HepG2 (cell line): Measurements from ENCODE around the gene IKZF3. TPM values are rescaled to one million over a fixed set of nuclear protein-coding genes. Genes with fewer than 3 reads are reported as not detected.

Experiments used
- AGO2 ChIP-seq: fragments of 200-400 bp; formaldehyde crosslinking; optimal IDR thresholded peaks from 2 replicates; pipeline ENCODE3; 2017; ENCODE audit warnings: mild to moderate bottlenecking, low read depth, low read length, moderate library complexity
- ATF2 ChIP-seq: sonication (generic); formaldehyde crosslinking; IDR thresholded peaks from 2 replicates; pipeline ENCODE4 v1.4.0; 2020; ENCODE audit warnings: missing genetic modification reagents
- ATRX ChIP-seq: sonication (generic); formaldehyde crosslinking; IDR thresholded peaks from 2 replicates; pipeline ENCODE4 v1.4.0; 2020; ENCODE audit warnings: missing genetic modification reagents, borderline replicate concordance
- CHD2 ChIP-seq: IDR thresholded peaks from 2 replicates; pipeline ENCODE4 v1.6.1; 2011; ENCODE audit warnings: low read depth, low read length, improper control_type of control experiment
- ELF3 ChIP-seq: IDR thresholded peaks from 2 replicates; pipeline ENCODE4 v1.6.1; 2016; ENCODE audit warnings: missing genetic modification reagents, missing compliant biosample characterization
- GRHL1 ChIP-seq: sonication (generic); formaldehyde crosslinking; conservative IDR thresholded peaks from 2 replicates; pipeline ENCODE4 v1.8.0; 2022; ENCODE audit warnings: missing genetic modification reagents
- HNRNPUL1 ChIP-seq: fragments of 200-400 bp; formaldehyde crosslinking; IDR thresholded peaks from 2 replicates; pipeline ENCODE4 v1.6.1; 2017; ENCODE audit warnings: low read depth, mild to moderate bottlenecking, low read length, moderate library complexity
- KDM3A ChIP-seq: IDR thresholded peaks from 2 replicates; pipeline ENCODE4 v1.6.1; 2018; ENCODE audit warnings: low read depth, missing compliant biosample characterization
- MBD4 ChIP-seq: IDR thresholded peaks from 2 replicates; pipeline ENCODE4 v1.6.1; 2012; ENCODE audit warnings: low read length, inconsistent platforms, borderline replicate concordance
- NFATC3 ChIP-seq: sonication (generic); formaldehyde crosslinking; IDR thresholded peaks from 2 replicates; pipeline ENCODE4 v1.5.1; 2020; ENCODE audit warnings: mild to moderate bottlenecking, missing genetic modification reagents
- NFIC ChIP-seq: IDR thresholded peaks from 2 replicates; pipeline ENCODE4 v1.6.1; 2012; ENCODE audit warnings: mild to moderate bottlenecking, low read length, inconsistent platforms
- NPAS2 ChIP-seq: sonication (generic); formaldehyde crosslinking; IDR thresholded peaks from 2 replicates; pipeline ENCODE4 v1.8.0; 2022; ENCODE audit warnings: mild to moderate bottlenecking, missing genetic modification reagents, borderline replicate concordance
- PREB ChIP-seq: sonication (generic); formaldehyde crosslinking; IDR thresholded peaks from 2 replicates; pipeline ENCODE4 v1.4.0; 2020; ENCODE audit warnings: missing genetic modification reagents
- RARA ChIP-seq: IDR thresholded peaks from 2 replicates; pipeline ENCODE4 v1.6.1; 2016; ENCODE audit warnings: missing genetic modification reagents, missing compliant biosample characterization
- SOX6 ChIP-seq, 2 experiments: fragments of 450-650 bp in 1 of 2; sonication (generic) in 1 of 2; formaldehyde crosslinking in 1 of 2; IDR thresholded peaks; 2 replicates each; pipeline versions ENCODE4 v1.4.0 to v1.6.1; 2017 to 2020; ENCODE audit warnings: antibody characterized with exemption in 1 of 2, mild to moderate bottlenecking in 1 of 2, missing genetic modification reagents in 1 of 2
- SP4 ChIP-seq: sonication (generic); formaldehyde crosslinking; IDR thresholded peaks from 2 replicates; pipeline ENCODE4 v1.8.1; 2023; ENCODE audit warnings: mild to moderate bottlenecking, missing genetic modification reagents
- TAF1 ChIP-seq: sonication (generic); formaldehyde crosslinking; IDR thresholded peaks from 2 replicates; pipeline ENCODE4 v1.4.0; 2020; ENCODE audit warnings: missing genetic modification reagents
- ZNF235 ChIP-seq: sonication (generic); formaldehyde crosslinking; IDR thresholded peaks from 2 replicates; pipeline ENCODE4 v1.8.1; 2023; ENCODE audit warnings: mild to moderate bottlenecking, missing genetic modification reagents, borderline replicate concordance
- ZNF614 ChIP-seq: IDR thresholded peaks from 2 replicates; pipeline ENCODE4 v1.6.1; 2018; ENCODE audit warnings: missing biosample characterization, missing genetic modification reagents, inconsistent platforms, borderline replicate concordance
- ZNF7 ChIP-seq: IDR thresholded peaks from 2 replicates; pipeline ENCODE4 v1.6.1; 2016; ENCODE audit warnings: missing biosample characterization, missing genetic modification reagents
- ZNF784 ChIP-seq: sonication (generic); formaldehyde crosslinking; IDR thresholded peaks from 2 replicates; pipeline ENCODE4 v1.5.1; 2020; ENCODE audit warnings: missing genetic modification reagents, mild to moderate bottlenecking, borderline replicate concordance
- ZSCAN25 ChIP-seq: sonication (generic); formaldehyde crosslinking; IDR thresholded peaks from 2 replicates; pipeline ENCODE4 v1.8.0; 2022; ENCODE audit warnings: mild to moderate bottlenecking, missing genetic modification reagents
- polyA plus RNA-seq, 8 experiments: library from polyadenylated mRNA; depleted of rRNA in 3 of 8; stranded (reverse) in 7 of 8; unstranded in 1 of 8; fragments of >200 nt; fragmentation: Illumina TruSeq in 4 of 8; extraction: Trizol in 4 of 8; gene quantifications; 2 replicates each; pipeline versions ENCODE4 v1.2.1 to v1.2.3, GENCODE V29; 2011 to 2016; ENCODE audit warnings: low read depth in 4 of 8, missing spikeins in 1 of 8, mixed read lengths in 1 of 8; ENCODE audit not compliant: insufficient read depth in 1 of 8
- total RNA-seq, 5 experiments: library from RNA; depleted of rRNA; stranded (reverse); fragments of >200 nt; fragmentation: Illumina TruSeq; extraction: Trizol; gene quantifications; 2 replicates each; pipeline ENCODE4 v1.2.3, GENCODE V29; 2016; ENCODE audit warnings: low read depth in 1 of 5
- TF ChIP-seq, protein P1 (sequence below): sonication (generic); formaldehyde crosslinking; IDR thresholded peaks from 2 replicates; pipeline ENCODE4 v1.4.0; 2020; ENCODE audit warnings: missing genetic modification reagents

IKZF3 gene
- total and polyA plus RNA-seq, 2 of the 13 experiments (the other 11 are each of a cell fraction or from before 2014, with no cell fraction given), result not detected

DNA sequence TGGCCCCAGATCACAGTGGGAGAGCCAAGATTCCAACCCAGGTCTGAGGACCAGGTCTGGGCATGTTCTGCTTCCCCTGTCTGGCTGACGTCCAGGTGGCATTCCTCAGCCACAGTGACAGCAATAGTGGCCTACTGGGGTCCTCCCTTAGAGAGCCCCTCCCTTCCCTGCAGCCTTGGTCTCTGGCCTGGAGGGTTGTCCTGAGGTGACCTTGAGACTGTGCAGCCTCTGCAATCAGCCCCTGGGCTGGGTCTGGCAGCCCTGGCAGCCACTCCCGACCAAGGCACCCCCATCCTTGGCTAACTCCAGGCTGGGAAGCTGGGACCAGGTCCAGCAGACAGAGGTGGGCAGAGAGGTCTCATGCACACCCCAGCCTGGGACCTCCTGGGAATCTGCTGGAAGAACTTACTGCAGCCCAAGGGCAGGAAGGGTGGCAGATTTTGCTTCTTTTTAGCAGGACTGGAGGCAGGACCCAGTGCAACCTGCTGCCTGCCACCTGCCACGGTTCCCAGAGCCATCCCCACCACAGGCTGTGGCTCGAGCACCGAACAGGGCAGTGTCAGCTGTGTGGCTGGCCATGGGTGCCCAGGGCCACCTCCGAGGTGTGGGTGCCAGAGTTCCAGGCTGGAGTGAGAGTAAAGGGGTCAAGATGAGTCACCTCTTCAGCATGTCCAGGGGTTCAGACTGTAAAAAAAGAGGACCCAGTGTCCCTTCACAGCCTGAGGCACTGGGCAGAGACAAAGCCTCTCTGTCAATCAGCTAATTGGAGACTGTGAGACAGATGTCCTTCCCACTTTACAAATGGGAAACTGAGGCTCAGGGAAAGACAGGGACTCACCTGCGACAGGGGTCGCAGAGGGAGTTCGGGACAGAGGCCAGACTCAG is 113.7 kb downstream of the IKZF3 start (continued):
- no peak for TF ChIP-seq GRHL1 (CRISPR knock-in tag)
- no peak for TF ChIP-seq SOX6 (IDR thresholded peaks at IDR 0.05)
- peak; percentile 64 for TF ChIP-seq SOX6 (CRISPR knock-in tag; IDR thresholded peaks at IDR 0.05)
- peak; percentile 94; the same call in 1 of the 2 replicates for TF ChIP-seq ZNF784 (CRISPR knock-in tag)
- TF ChIP-seq HNRNPUL1, result no peak
- TF ChIP-seq KDM3A, result peak; percentile 43; the same call in 1 of the 2 replicates
- peak; percentile 41; the same call in 1 of the 2 replicates for TF ChIP-seq SP4
- no peak for TF ChIP-seq CHD2
- TF ChIP-seq MBD4, result no peak
- peak; percentile 65 for TF ChIP-seq RARA (CRISPR knock-in tag)
- TF ChIP-seq AGO2, result peak; percentile 60
- TF ChIP-seq NPAS2 (CRISPR knock-in tag), result no peak
- TF ChIP-seq ZNF235 (CRISPR knock-in tag), result no peak
- TF ChIP-seq ELF3 (CRISPR knock-in tag), result no peak
- no peak for TF ChIP-seq ATRX (CRISPR knock-in tag)
- peak; percentile 17; the same call in 1 of the 2 replicates for TF ChIP-seq ATF2 (CRISPR knock-in tag)
- TF ChIP-seq, protein P1, sequence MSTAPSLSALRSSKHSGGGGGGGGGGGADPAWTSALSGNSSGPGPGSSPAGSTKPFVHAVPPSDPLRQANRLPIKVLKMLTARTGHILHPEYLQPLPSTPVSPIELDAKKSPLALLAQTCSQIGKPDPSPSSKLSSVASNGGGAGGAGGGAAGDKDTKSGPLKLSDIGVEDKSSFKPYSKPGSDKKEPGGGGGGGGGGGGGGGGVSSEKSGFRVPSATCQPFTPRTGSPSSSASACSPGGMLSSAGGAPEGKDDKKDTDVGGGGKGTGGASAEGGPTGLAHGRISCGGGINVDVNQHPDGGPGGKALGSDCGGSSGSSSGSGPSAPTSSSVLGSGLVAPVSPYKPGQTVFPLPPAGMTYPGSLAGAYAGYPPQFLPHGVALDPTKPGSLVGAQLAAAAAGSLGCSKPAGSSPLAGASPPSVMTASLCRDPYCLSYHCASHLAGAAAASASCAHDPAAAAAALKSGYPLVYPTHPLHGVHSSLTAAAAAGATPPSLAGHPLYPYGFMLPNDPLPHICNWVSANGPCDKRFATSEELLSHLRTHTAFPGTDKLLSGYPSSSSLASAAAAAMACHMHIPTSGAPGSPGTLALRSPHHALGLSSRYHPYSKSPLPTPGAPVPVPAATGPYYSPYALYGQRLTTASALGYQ (CRISPR knock-in tag), result no peak
- no peak for TF ChIP-seq ZNF7 (CRISPR knock-in tag)
- TF ChIP-seq PREB (CRISPR knock-in tag), result no peak
- TF ChIP-seq NFATC3 (CRISPR knock-in tag), result no peak
- 0 out of 2 replicates have a peak, but pooled peaks have one; percentile 12 for TF ChIP-seq ZNF614 (CRISPR knock-in tag)
- no peak; the same call in 1 of the 2 replicates for TF ChIP-seq NFIC
- TF ChIP-seq ZSCAN25 (CRISPR knock-in tag), result peak; percentile 81; the same call in 1 of the 2 replicates
- TF ChIP-seq TAF1 (CRISPR knock-in tag), result no peak; the same call in 1 of the 2 replicates
